CD14-positive monocyte (primary cell): Measurements from ENCODE around the gene C19orf25. TPM values are rescaled to one million over a fixed set of nuclear protein-coding genes. Genes with fewer than 3 reads are reported as not detected.

ENCODE experiments used
- DNase-seq, 3 donors: peaks; one replicate each; pipeline ENCODE4 v3.0.0-alpha.2; 2011 to 2022
- H2AFZ ChIP-seq: 2 replicates; pipeline ENCODE4 v1.6.0; 2012; ENCODE audit warnings: mild to moderate bottlenecking, low read depth, low read length, inconsistent platforms; ENCODE audit not compliant: insufficient read depth, poor library complexity, severe bottlenecking
- H3K27ac ChIP-seq, 2 donors: 1 replicate in 1 of 2; 2 replicates in 1 of 2; pipeline ENCODE4 v1.5.1; 2012 to 2013; ENCODE audit warnings: low read length in 2 of 2, control low read depth in 1 of 2, inconsistent platforms in 1 of 2, low read depth in 1 of 2, mild to moderate bottlenecking in 1 of 2
- H3K27me3 ChIP-seq, 2 donors: one replicate each; pipeline versions ENCODE4 v1.6.0 to v1.6.1; 2011 to 2013; ENCODE audit warnings: low read length in 2 of 2; ENCODE audit not compliant: control insufficient read depth in 2 of 2, insufficient read depth in 2 of 2
- H3K36me3 ChIP-seq, 2 donors: replicated peaks in 1 of 2; 1 replicate in 1 of 2; 2 replicates in 1 of 2; pipeline versions ENCODE4 v1.5.1 to v1.6.1; 2012 to 2013; ENCODE audit warnings: low read length in 2 of 2, control low read depth in 1 of 2, inconsistent platforms in 1 of 2, mild to moderate bottlenecking in 1 of 2; ENCODE audit not compliant: insufficient read depth in 2 of 2, control insufficient read depth in 1 of 2
- H3K4me1 ChIP-seq, 2 donors: 1 replicate in 1 of 2; 2 replicates in 1 of 2; pipeline versions ENCODE4 v1.5.1 to v1.6.1; 2012 to 2013; ENCODE audit warnings: low read length in 2 of 2, control low read depth in 1 of 2, inconsistent platforms in 1 of 2, mild to moderate bottlenecking in 1 of 2, moderate library complexity in 1 of 2; ENCODE audit not compliant: insufficient read depth in 2 of 2, control insufficient read depth in 1 of 2
- H3K4me2 ChIP-seq: replicated peaks from 2 replicates; pipeline ENCODE3; 2012; ENCODE audit warnings: low read length, moderate library complexity, mild to moderate bottlenecking; ENCODE audit not compliant: poor library complexity, severe bottlenecking; ENCODE audit errors: extremely low read depth
- H3K4me3 ChIP-seq, 3 experiments: fragments of 200-600 bp in 1 of 3; sonication (generic) in 1 of 3; replicated peaks in 1 of 3; 1 replicate in 2 of 3; 2 replicates in 1 of 3; pipeline ENCODE4 v1.5.1; 2011 to 2013; ENCODE audit warnings: low read length in 3 of 3, mild to moderate bottlenecking in 3 of 3, control low read depth in 2 of 3, low read depth in 2 of 3, inconsistent platforms in 1 of 3, moderate library complexity in 1 of 3
- H3K79me2 ChIP-seq: 2 replicates; pipeline ENCODE4 v1.6.0; 2012; ENCODE audit warnings: mild to moderate bottlenecking, control low read depth, inconsistent platforms, low read length, moderate library complexity; ENCODE audit not compliant: insufficient read depth
- H3K9ac ChIP-seq: 2 replicates; pipeline ENCODE4 v1.6.0; 2017; ENCODE audit warnings: low read length, mild to moderate bottlenecking; ENCODE audit not compliant: insufficient read depth, poor library complexity, severe bottlenecking
- H3K9me3 ChIP-seq, 2 donors: replicated peaks in 1 of 2; 1 replicate in 1 of 2; 2 replicates in 1 of 2; pipeline versions ENCODE4 v1.5.1 to v1.6.1; 2012 to 2013; ENCODE audit warnings: low read length in 2 of 2, control low read depth in 1 of 2; ENCODE audit not compliant: control insufficient read depth in 1 of 2, insufficient read depth in 1 of 2
- H4K20me1 ChIP-seq: 2 replicates; pipeline ENCODE4 v1.6.0; 2012; ENCODE audit warnings: mild to moderate bottlenecking, low read length, control low read depth, moderate library complexity; ENCODE audit not compliant: insufficient read depth
- H3K27ac Mint-ChIP-seq, 7 donors: one replicate each; pipeline ENCODE4 v1.8.0; 2020; ENCODE audit warnings: mild to moderate bottlenecking in 7 of 7, mixed read lengths in 7 of 7, moderate library complexity in 6 of 7, inconsistent platforms in 2 of 7
- H3K27me3 Mint-ChIP-seq, 3 donors: one replicate each; pipeline ENCODE4 v1.8.0; 2021 to 2022; ENCODE audit warnings: low read depth in 3 of 3, mild to moderate bottlenecking in 3 of 3, mixed read lengths in 3 of 3, moderate library complexity in 3 of 3, inconsistent platforms in 1 of 3
- H3K36me3 Mint-ChIP-seq, 2 donors: one replicate each; pipeline ENCODE4 v1.8.0; 2020; ENCODE audit warnings: mixed read lengths in 2 of 2, inconsistent platforms in 1 of 2, mild to moderate bottlenecking in 1 of 2
- H3K4me1 Mint-ChIP-seq: one replicate; pipeline ENCODE4 v1.8.0; 2020; ENCODE audit warnings: mild to moderate bottlenecking, mixed read lengths
- H3K4me3 Mint-ChIP-seq, 2 donors: one replicate each; pipeline ENCODE4 v1.8.0; 2020; ENCODE audit warnings: mild to moderate bottlenecking in 2 of 2, mixed read lengths in 2 of 2, moderate library complexity in 1 of 2
- H3K9me3 Mint-ChIP-seq, 7 donors: one replicate each; pipeline ENCODE4 v1.8.0; 2020 to 2022; ENCODE audit warnings: mixed read lengths in 7 of 7, mild to moderate bottlenecking in 6 of 7, moderate library complexity in 6 of 7, inconsistent platforms in 2 of 7
- WGBS: methylation state at CpG from one replicate; pipeline ENCODE4 v1.1.5; 2013; ENCODE audit warnings: missing lambda C conversion rate; ENCODE audit not compliant: insufficient coverage; 5-methylcytosine and 5-hydroxymethylcytosine counted together
- intact Hi-C, 2 donors: fragments of 100-400 bp; cut with micrococcal nuclease; formaldehyde crosslinking; loops; one replicate each; pipeline versions ENCODE4 v1.15.0 to v1.15.1; 2023
- polyA plus RNA-seq, 3 donors: library from polyadenylated mRNA; depleted of rRNA in 1 of 3; unstranded in 2 of 3; stranded (reverse) in 1 of 3; fragments of 300-500 nt in 2 of 3; fragments of >200 nt in 1 of 3; fragmentation: Illumina TruSeq in 2 of 3; gene quantifications; 1 replicate in 2 of 3; 2 replicates in 1 of 3; pipeline ENCODE4 v1.2.3, GENCODE V29; 2012 to 2021
- TF ChIP-seq, protein P1 (sequence below): fragments of 200-600 bp; IDR thresholded peaks from one replicate; pipeline ENCODE4 v1.8.0; 2022; ENCODE audit warnings: antibody characterized with exemption, mild to moderate bottlenecking

The C19orf25 gene
- polyA plus RNA-seq, 3 donors, result 18.2 to 20.9 (median 19.9) TPM

DNA sequence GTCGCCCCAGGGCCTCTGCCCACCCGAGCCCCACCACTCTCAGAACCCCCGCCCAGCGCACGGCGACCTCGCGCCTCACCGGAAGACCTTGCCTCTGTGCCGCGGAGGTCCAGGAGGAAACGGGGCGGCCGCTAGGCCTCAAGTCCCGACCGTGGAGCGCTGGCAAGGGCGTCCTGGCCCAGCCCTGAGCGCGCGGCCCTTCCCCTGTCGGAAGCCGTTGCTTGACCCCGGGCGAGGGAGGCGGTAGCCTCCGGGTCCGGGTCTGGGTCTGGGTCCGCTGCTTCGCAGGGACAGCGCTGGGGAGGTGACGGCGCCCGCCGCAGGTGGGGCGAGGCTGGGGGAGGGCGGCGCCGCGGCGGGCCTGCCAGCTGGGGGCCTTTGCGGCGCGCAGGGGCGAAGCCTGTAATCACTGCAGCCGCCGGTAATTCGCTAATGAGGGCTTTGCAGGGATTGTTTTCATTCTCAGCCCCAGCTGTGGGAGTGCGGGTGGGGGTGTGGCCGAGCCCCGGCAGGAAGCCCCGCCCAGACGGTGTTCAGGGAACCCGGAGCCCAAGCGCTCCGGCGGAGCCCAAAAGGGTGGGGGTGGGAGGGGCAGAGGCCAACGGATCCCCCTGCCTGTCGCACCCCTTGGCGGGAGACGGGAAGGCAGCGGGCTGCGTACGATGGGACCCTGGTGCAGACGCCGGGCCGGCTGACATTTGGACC lies 8.6 kb downstream of the C19orf25 start:
- Mint-ChIP-seq H3K4me3 (peak overlapping the region; percentile 41 to 85), H3K9me3 (peaks cover 0 to 19% (median 2%) of the 10 kb centered on the region in 7 donors), H3K27ac (no peak overlapping the region), H3K27me3 (peaks cover 42 to 85% (median 59%) of the 10 kb centered on the region in 3 donors), H3K36me3 (peaks cover 8 to 13% of the 10 kb centered on the region in 2 donors), H3K4me1 (peaks cover 19% of the 10 kb centered on the region)
- intact Hi-C loops, result no loop called here
- no peaks in the 10 kb centered on the region for H3K79me2 ChIP-seq
- peak overlapping the region; percentile 36 for H3K9ac ChIP-seq
- H3K27ac ChIP-seq, result no peak overlapping the region
- peak overlapping the region in 1 of 3 experiments; percentile 61 for H3K4me3 ChIP-seq
- H2AFZ ChIP-seq, result no peak overlapping the region
- DNase-seq, result no peak
- peaks cover 95% of the 10 kb centered on the region for H4K20me1 ChIP-seq
- H3K9me3 ChIP-seq, result peaks cover 8 to 17% of the 10 kb centered on the region in 2 donors
- H3K36me3 ChIP-seq, result peaks cover 8 to 9% of the 10 kb centered on the region in 2 donors
- peaks cover 55 to 66% of the 10 kb centered on the region in 2 donors for H3K27me3 ChIP-seq
- TF ChIP-seq, protein P1, sequence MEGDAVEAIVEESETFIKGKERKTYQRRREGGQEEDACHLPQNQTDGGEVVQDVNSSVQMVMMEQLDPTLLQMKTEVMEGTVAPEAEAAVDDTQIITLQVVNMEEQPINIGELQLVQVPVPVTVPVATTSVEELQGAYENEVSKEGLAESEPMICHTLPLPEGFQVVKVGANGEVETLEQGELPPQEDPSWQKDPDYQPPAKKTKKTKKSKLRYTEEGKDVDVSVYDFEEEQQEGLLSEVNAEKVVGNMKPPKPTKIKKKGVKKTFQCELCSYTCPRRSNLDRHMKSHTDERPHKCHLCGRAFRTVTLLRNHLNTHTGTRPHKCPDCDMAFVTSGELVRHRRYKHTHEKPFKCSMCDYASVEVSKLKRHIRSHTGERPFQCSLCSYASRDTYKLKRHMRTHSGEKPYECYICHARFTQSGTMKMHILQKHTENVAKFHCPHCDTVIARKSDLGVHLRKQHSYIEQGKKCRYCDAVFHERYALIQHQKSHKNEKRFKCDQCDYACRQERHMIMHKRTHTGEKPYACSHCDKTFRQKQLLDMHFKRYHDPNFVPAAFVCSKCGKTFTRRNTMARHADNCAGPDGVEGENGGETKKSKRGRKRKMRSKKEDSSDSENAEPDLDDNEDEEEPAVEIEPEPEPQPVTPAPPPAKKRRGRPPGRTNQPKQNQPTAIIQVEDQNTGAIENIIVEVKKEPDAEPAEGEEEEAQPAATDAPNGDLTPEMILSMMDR, result no peak
- peaks cover 25 to 38% of the 10 kb centered on the region in 2 donors for H3K4me1 ChIP-seq
- H3K4me2 ChIP-seq, result peak overlapping the region; percentile 63
- under 1% methylated on average over 66 of the region's 67 CpGs for WGBS

DNA sequence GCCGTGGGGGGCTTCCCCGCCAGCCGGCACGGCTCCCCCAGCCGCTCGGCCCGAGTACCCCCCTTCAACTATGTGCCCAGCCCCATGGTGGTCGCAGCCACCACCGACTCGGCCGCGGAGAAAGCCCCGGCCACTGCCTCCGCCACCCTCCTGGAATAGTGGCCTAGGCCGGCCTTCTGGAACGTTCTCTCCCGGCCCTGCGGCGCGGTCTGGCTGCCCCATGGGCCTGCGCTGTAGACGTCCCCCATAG lies 9.0 kb downstream of the C19orf25 start:
- Mint-ChIP-seq H3K4me3 (peak overlapping the region; percentile 41 to 83), H3K36me3 (peaks cover 4 to 8% of the 10 kb centered on the region in 2 donors), H3K27ac (no peak overlapping the region), H3K4me1 (peaks cover 19% of the 10 kb centered on the region), H3K27me3 (peaks cover 45 to 89% (median 59%) of the 10 kb centered on the region in 3 donors), H3K9me3 (peaks cover 0 to 19% (median 2%) of the 10 kb centered on the region in 7 donors)
- Histone ChIP-seq H3K36me3 (peaks cover 4 to 6% of the 10 kb centered on the region in 2 donors), H3K4me1 (peaks cover 25 to 41% of the 10 kb centered on the region in 2 donors), H3K4me3 (peak overlapping the region in 1 of 3 experiments; percentile 61), H3K27ac (no peak overlapping the region), H3K79me2 (no peaks in the 10 kb centered on the region), H2AFZ (no peak overlapping the region), H4K20me1 (peaks cover 94% of the 10 kb centered on the region), H3K9ac (no peak overlapping the region), H3K9me3 (peaks cover 8 to 17% of the 10 kb centered on the region in 2 donors), H3K4me2 (peak overlapping the region; percentile 63), H3K27me3 (peaks cover 60 to 67% of the 10 kb centered on the region in 2 donors)
- intact Hi-C loops, result no loop called here
- TF ChIP-seq, protein P1, result no peak
- no peak for DNase-seq
- 6% methylated on average over 22 of the region's 22 CpGs for WGBS
